ENCODE data around the gene UMODL1.

- TF ChIP-seq CTCF (IDR thresholded peaks at IDR 0.05; ENCODE audit: low read length): no peak
- no peak for TF ChIP-seq EZH2 (optimal IDR thresholded peaks at IDR 0.05; ENCODE audit: low read depth, low read length)
Measured at GRCh38 chr21:42082501-42083360, 11.6 kb downstream of the UMODL1 start.

Data from MM.1S (cell line).